ENCODE measurements around the gene CEMP1. TPM values are rescaled to one million over a fixed set of nuclear protein-coding genes. Genes with fewer than 3 reads are reported as not detected.

Gene CEMP1
- total RNA-seq, 2 donors from 2014 or later, result 0.63 TPM; not detected in 1

Other genes with a start within 250 kb of the CEMP1 start
- gene ABCA3, start 190.7 kb downstream of the CEMP1 start, total RNA-seq, result 10 to 100 TPM; 16.4 to 25.2 TPM
- 1 to 10 TPM in 1 of 2 donors, under 1 TPM in 1; 0.68 to 1.5 TPM for gene CCNF, start 102.0 kb downstream of the CEMP1 start, total RNA-seq
- under 1 TPM in 1 of 2 donors, not detected in 1; 0.27 TPM for gene TEDC2, start 71.3 kb downstream of the CEMP1 start, total RNA-seq
- under 1 TPM in 1 of 2 donors, not detected in 1; 0.28 TPM for gene NTN3, start 60.1 kb downstream of the CEMP1 start, total RNA-seq
- gene TBC1D24, start 56.3 kb downstream of the CEMP1 start, total RNA-seq, result 10 to 100 TPM; 14.5 to 15.0 TPM
- 10 to 100 TPM; 42.5 to 51.3 TPM for gene ATP6V0C, start 17.5 kb downstream of the CEMP1 start, total RNA-seq
- 10 to 100 TPM; 42.6 to 67.0 TPM for gene AMDHD2, start 11.0 kb downstream of the CEMP1 start, total RNA-seq
- gene PDPK1, start 6.6 kb upstream of the CEMP1 start, total RNA-seq, result 10 to 100 TPM; 31.9 to 44.3 TPM
- gene KCTD5, start 151.1 kb upstream of the CEMP1 start, total RNA-seq, result 10 to 100 TPM; 13.8 to 19.2 TPM
- 1 to 10 TPM; 4.4 to 8.7 TPM for gene PRSS27, start 188.8 kb upstream of the CEMP1 start, total RNA-seq
- gene SRRM2, start 221.2 kb upstream of the CEMP1 start, total RNA-seq, result 100 to 1,000 TPM; 476 to 541 TPM
- 100 to 1,000 TPM; 269 to 518 TPM for gene ELOB, start 245.9 kb upstream of the CEMP1 start, total RNA-seq

Measured in thoracic aorta (tissue), 2 donors.